HG03457 (cell line): ENCODE measurements around the gene SEPTIN11.
"Not testable (repeated sequence)": the region's sequence is repeated elsewhere in the genome, so short reads cannot be mapped to it uniquely, and the experiment has no call there.

ENCODE experiments used
- ATAC-seq: cut with Tn5 transposase; IDR thresholded peaks from one replicate; pipeline ENCODE4 v1.9.1; 2021; ENCODE audit warnings: moderate number of reproducible peaks; ENCODE audit not compliant: unreplicated experiment

Gene SEPTIN11

DNA sequence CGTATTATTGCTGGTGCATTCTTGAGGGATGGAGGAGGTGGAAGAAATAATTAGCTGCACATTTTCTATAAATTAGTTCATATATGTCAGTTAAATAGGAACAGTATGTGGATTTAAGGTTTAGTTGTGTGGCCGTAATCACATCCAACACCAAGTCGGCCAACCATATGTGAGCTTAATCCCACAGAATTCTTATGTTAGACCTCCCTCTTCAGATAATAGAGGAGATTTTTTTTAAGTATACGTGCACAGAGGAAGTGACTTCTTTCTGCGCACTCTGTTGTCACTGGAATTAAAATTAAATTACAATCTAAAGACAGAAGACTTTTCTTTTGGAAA, 2.1 kb downstream of the SEPTIN11 start:
- ATAC-seq = no peak

DNA sequence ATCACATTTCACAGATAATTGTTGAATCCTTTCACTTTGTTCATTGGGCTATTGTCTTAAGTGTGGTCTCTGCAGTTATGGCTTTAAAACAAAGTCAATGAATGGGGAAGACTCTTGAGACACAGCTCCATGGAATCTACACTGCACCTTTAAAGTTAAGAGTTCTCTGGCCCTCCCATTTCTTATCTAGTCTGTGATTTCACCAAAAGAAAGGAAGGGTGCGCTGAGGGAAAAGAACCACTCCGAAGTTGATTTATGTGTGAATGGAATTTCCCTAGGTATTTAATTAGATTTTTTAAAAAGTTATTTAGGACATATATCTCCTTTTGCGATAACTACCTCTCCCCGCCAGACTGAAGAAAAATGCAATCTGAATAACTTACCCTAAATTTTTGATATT, 2.5 kb downstream of the SEPTIN11 start:
- ATAC-seq = no peak

DNA sequence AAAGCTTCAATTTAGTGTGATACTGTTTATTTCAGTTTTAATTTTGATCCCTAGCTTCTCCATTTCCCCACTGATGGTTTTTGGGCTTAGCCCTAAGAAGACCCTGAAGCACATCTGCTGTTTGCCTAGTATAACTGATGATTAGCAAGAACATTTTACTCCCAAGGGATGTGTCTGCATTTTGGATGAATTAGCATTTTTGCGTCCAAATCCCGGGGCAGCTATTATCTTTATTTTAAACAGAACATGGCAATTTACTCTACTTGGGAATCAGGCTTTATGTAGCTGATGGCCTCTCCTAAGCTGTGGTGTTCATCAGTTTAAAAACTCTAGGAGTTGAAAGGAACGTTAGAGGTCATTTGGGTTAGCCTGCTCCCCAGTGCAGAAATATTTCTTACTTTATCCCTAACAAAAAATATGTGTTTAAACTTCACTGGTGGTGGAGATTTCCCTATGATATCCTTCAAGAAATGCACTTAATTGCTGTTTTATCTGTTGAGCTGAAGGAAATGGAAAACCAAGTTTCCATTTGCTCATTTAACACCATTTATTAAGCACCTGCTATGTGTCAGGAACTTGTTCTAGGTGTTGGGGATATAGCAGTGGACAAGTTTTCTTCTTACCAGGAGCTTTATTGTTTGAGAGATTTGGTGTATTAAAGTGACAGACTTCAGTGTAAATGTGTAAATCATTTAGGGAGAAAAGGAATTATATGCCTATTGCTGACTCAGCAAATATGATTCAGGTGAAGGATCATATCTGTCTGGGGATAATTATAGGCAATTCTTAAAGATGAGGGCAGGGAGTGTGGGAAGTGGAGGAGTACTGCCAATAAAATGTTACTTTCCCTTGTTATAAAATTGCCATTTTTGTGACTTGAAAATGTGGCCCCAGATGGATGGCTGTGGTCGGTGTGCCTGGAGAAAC, 3.4 kb downstream of the SEPTIN11 start:
- no peak for ATAC-seq

DNA sequence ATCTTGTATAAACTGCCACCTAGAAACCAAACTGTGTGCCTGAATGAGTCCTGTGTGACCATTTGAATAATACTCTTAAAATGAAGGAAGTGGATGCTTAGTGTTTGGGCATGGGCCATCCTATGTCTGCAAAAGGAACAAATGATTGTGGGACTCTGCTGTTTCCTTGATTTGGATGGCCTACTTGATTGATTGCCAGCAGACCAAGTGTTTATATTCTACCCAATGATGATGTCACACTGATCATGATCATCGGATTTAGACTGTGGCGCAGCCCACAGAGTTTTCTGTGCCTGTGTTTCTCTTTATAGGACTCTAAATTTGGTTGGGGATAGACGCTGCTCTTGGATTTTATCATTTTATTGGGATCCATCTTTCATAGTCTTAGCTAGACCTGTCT, 4.4 kb downstream of the SEPTIN11 start:
- no peak for ATAC-seq

DNA sequence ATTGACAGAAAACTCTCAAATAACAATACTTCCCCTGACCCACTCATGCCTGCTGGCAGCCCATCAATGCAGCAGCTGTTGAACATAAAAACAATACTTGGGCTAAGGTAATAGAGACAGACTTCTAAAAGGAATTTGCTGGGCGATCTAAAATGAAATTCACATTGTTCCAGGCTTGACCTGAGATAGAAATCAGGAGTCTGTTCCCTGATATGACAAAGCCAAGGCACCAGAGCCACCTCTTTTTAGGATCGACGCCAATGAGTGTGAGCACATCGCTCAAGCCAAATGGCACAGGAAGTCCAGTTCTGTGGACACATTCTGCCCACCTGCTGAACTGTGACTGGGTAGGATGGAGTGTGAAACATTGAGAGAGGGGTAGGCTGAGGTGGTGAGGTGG, 4.9 kb downstream of the SEPTIN11 start:
- no peak for ATAC-seq

DNA sequence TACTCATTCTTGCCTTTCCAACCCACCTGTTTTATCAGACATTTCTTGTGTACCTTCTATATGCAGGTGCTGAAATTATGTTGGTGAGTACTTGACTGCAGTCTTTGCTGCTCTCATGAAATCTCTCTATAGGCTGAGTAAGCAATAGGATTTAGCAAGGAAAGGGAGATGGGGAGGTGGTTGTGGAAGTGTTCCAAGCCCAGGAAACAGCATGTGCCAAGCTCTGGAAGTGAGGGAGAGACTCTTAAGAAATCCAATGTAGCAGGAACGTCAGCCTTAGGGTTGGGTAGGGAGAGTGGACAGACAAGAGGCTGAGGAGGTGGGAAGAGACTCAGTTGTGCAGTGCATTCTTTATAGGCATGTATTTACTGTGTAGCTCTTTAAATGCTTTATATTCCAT, 5.6 kb downstream of the SEPTIN11 start:
- ATAC-seq = no peak

DNA sequence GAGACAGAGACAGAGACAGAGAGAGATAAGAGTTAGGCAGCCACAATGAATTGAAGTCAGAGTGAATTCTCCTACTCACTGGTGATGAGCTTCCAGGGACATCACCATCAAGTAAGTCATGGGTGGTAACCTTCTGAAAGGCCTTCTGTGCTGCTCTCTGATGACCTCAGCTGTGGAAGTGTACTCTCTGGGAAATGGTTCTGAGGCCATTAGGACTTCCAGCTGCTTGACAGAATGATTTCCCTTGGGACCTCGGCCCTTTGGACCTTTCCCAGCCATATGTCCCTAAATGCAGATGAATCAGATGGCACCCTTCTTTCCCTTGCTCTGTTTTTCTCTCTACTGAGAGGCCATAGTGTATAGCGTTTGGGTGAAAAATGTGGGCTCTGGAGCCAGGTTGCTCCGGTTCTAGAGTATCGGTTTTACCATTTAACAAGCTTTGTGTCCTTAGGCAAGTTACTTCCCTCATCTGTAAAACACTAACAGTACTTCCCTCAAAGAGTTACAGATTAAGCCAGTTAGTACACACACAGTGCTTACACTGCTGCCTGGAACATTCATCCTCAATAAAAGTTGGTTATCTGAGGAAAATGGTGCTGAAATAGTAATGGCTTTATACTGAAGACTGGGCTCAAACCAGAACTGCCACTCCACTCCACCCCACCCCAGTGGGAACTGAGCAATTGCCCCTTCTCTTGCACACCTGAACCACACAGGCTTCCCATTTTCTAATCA, 7.6 kb downstream of the SEPTIN11 start:
- ATAC-seq = no peak

DNA sequence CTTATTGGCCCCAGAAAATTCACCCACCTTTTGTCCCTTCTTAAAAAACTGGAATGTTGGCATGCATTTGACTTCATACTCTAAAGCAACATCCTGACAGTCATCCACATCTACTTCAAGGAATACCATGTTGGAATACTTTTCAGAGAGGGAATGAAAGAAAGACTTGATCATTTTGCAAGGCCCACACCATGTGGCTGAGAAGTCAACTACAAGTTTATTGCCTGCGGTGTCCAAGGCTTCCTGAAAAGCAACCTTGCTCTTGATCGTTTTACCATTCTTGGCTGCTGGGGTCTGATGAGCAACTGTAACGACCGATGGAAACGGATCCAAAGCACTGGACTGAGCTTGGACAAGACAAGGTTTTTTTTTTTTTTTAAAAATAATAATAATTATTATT, 9.3 kb downstream of the SEPTIN11 start:
- ATAC-seq = no peak

DNA sequence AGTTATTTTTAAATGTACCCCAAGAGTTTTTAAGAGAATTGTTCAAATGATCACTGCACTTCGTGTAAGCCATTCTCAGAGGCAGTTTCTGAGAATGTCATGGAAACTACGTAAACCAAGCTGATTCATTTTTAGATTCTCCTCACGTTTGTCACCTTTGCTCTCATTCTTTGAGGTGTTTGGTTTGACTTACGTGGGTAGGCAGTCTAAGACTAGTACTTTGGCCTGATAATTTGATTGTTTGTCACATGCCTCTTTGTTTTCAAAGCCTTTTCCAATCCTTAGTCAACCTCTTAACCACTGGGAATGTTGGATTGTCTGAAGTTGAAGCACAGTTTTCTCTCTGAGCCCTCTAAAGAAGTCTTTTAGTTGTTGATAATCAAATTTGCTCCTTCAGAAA, 10.5 kb downstream of the SEPTIN11 start:
- ATAC-seq = no peak

DNA sequence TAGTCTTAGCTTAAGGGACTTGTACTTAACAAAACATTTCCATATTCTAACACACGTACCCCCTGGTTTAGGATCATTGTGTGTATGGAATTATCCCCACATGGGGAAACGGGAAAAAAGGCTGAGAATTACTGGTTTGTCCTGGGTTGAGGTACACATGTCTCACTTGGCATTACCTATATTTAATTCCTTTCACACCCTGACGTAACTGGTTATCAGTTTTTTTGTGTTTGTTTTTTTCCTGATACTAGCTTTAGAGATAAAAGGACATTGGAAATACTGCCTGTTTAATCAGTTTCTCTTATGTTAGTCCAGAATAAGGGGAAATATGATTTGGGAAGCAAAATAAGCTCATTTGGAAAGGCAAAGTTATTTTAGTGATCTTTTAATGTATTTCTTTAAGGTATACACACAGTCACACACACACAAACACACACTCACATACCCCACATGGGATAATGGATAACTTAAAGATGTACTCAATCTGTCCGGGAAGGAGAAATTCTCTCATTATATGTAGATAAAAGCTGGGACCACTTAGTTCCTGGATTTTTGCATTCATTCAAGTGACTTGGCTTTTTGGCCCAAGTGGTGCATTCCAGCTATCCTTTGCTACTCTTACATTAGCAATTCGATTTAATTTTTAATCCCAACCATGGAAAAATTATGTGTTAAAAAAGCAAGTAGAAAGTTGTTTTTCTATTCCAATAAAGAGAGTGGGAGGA, 13.0 kb downstream of the SEPTIN11 start:
- ATAC-seq = no peak

DNA sequence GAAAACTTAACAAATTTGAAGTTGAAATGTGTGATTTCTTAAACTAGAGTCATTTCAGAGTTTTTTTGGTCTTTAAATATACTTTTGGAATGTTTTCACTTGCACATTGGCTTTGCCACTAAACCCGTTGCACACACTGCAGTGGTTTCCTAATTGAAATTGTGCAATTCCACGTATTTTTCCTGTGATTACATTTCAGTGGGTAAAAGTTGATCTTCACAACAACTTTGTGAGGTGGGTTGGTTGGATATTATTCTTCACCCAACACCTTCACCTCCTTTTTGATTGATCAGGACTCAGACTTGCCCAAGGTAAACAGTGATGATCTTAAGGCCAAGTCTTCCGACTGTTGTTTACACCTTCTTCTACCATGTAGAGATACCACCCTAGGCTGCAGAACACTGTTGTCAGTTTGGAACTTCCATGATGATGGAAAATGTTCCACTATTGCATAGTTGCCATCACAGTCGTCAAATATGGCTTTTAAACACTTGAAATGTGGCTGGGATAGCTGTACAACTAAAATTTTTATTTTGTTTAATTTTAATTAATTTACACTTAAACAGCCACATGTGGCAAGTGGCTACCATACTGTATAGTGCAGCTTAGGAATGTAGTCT, 13.7 kb downstream of the SEPTIN11 start:
- ATAC-seq = no peak

DNA sequence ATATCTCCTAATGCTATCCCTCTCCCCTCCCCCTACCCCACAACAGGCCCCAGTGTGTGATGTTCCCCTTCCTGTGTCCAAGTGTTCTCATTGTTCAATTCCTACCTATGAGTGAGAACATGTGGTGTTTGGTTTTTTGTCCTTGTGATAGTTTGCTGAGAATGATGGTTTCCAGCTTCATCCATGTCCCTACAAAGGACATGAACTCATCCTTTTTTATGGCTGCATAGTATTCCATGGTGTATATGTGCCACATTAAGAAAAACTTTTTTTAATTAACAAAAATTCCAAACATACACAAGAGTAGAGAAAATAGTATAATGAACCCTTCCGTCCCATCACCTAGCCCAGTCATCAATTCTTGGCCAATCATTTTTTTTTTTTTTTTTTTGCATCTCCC, 14.4 kb downstream of the SEPTIN11 start:
- ATAC-seq = not testable (repeated sequence)

DNA sequence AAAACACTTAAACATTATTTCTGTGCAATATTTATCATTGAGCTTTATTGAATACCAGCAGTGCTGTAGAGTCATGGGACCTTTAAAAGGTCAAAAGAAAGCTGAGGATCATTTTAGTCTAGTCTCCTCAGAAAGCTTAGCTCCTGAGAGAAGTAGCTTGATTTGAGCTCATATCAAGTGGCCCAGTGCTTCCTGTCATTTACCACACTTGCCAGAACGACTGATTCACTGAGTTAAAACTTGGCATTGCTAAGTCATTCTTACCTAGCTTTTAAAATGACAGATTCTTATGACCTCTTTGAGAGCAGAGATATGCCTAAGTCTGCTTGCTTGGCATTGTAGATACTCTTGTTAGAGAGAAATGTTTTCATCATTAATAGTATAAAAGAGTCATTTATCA, 15.2 kb downstream of the SEPTIN11 start:
- ATAC-seq = no peak

DNA sequence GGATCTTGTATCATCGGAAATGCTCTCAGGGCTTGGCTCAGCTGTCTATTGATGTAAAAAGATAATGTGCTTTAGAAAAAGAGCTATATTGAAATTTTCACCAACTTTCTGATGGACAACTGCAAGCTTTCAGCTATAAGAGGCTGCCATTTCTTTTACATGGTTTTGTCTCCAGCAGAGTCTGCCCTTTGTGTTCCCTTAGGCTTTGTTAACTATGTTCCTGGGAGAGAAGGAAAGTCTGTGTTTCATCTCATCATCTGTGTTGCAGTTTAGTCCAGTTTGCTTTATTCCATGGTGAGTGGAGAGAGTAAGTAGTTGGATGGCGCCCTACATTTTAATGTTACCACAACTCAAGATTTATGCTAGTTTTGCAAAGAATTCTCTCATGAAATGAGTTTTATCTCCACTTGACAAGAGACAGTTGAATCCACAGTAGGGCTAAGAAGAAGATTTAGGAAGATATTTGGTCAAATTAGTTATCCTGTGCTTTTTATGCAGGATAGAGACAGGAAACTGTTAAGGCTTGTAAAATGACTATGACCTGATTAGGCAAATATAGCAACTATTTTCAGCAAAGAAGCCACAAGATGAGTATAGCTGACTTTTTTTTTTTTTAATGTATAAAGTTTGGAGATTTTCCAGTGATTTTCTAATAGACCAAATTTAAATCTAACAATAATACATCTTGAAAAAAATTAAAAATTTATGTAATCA, 16.5 kb downstream of the SEPTIN11 start:
- no peak for ATAC-seq

DNA sequence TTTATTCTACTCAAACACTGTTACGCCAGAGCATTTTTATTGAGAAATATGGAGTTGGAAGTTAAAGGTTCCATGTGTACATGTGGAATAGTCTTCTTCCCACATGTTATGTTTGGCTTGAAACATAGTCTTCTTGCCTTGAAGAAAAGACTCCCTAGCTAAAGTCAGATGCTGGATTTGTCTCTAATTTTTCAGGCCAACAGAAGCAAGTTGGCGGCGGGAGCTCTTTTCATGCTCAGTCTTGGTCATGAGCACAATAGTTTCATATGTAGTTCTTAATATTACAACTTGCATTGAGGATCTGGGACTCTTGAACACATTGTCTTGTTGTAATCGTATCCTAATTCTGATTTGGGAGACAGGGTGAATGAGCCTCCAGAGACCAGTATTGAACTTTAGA, 19.4 kb downstream of the SEPTIN11 start:
- ATAC-seq = no peak

DNA sequence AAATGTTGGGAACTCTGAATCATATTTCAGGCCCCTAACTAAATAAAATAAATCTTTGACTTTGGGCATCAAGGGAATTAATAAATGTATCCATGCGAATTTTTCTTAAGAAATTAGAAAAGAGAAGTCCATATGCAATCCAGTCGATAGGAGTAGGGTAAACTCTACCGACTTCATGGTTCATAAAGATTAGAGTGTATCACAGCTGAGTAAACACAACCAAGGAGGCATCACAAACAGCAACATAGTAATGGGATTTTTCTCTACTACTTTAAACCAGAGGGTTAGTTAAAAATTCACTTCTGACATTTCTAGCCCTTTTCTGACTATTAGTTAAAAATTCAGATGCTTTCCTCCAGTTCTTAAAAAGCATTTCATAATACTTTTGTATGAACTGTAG, 19.9 kb downstream of the SEPTIN11 start:
- ATAC-seq = no peak

DNA sequence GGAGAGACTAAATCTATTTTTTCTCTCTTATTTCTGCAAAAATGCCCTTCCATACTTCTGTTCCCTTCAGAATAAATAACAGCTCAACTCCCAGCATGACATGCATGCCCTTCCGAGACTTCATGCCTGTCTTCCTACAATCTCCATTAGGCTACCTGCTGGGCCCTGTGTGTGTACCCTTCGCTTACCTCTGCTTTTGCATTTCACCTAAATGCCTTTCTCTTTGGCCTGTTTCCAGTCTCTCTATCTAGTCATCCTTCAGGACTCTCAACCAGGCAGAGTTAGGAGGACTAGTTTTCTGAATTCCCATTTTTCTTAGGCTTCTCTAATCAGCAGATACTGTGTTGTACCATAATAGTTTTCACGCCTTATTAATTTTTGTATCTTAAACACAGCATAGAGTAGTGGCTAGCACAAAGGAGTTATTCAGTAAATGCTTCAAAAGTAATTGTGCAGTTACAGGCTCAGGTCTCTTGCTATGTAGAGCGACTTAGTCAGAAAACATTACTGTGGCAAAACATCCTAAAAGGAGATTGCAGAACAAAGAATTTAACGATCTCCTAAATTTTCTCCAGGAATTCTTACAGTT, 20.5 kb downstream of the SEPTIN11 start:
- ATAC-seq = no peak

DNA sequence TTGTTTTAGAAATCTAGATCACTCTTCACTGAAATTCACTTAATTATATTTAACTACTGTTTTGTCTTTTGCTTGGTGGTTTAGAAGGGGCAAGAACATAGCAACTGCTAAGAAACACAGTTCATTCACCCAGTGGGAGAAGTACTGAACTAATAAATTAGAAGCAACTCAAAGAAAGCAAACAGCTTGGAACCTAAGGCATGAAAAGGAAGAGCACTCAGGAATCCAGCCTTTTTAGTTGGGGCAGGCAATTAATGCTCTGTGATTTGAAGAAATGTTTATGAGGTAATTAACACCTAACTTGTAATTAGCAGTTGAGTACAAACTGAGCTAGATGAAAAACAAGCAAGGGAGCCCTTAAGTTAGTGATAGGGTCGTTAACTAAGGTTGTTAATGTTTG, 22.8 kb downstream of the SEPTIN11 start:
- ATAC-seq = no peak

DNA sequence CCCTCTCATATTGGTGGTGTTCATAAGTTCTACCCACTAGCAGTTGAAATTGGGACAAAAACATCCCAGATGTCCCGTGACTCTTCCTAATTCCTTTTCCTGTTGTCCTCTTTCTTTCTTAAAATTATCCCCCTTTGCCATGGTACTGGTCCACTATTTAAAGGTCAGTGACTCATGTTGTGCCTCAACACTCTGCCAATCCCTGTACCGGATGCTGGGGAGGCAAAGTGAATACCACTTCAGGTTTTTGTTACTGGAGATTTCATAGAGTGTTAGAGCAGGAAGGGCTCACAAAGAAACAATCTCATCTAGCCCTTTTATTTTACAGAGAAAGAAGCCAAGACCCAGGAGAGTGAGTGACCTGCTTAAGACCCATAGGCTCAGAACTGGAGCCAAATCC, 24.6 kb downstream of the SEPTIN11 start:
- ATAC-seq = no peak

DNA sequence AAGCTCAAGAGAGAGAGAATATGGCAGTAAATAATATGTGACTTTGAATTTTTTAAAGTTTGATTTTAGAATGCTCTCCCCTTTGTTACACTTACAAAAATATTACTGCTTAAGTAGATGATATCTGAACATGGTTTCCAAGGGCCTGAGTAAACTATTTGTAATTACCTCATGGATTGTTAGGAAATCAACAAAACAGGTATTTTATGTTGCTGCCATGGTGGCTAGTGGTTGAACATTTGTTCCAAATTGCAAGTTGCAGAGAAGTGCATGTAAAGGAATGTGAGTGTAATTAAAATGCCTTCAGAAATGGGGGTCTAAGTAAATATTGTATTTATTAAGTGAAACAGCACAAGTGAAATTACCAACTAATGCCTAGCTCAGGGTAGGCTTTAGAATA, 27.6 kb downstream of the SEPTIN11 start:
- no peak for ATAC-seq
